HTERT RPE-1 (cell line): ENCODE data around the gene TIFAB.

ENCODE experiments used
- in situ Hi-C: fragments of 300-500 bp; cut with MboI; formaldehyde crosslinking; loops from 4 replicates; pipeline ENCODE4 v1.14.3; 2020; ENCODE audit warnings: low sequenced_read_pairs

The TIFAB gene

DNA sequence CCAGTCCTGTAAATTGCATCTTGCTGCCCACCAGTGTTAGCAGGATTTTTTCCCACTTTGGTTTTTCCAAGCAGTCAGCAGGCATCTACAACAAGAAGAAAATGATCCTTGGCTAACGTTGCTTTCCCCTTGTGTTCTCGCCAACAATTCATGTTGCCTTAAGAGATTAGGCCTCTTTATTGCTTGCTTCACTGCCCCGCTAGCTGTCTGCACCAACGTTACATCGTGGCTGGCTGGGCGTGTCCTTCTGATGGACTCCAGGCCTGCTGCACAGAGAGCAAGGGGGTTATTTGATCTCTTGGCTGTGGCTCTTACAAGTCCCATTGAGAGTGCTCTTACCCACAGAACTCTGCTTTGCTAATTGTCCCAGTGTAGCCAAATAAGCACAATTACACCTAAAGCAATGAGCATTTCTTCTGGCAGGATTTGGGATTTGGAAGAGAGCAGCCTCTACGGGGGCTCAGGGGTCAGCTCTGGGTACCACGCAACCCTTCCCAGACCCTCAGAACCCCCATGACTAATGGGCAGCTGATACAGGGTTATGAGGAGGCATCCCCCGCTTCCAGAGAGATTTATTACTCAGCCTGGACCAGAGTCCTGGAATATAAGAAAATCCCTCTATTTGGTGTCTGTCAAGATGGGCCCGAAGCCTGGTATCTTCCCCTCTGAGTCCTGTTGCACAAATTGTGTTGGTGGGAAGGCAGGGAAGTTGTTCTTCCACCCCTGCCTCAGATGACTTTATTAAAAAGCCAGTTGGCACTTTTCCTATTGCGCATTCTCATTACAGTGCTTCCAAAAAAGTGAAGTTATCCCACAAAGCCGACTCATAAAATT, 22.6 kb downstream of the TIFAB start:
- in situ Hi-C loops: no loop called here

DNA sequence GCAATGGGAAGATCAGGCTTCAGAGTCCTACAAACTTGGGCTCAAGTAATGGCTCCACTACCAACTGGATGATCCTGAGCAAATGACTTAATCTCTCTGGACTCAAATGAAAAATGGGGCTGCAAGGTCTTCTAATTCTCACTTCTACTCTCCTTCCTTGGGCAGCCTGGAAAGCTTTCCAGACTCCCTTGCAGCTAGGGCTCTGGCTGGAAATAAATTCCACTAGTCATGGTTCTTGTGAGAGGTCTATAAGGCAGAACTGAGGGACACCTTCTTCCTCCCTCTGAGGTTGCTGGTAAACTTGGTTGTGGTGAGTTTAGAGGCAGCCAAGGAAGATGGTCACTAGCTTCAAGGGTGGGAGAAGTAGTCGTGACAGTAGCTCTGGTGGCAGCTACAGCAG, 23.6 kb downstream of the TIFAB start:
- in situ Hi-C loops: no loop called here

DNA sequence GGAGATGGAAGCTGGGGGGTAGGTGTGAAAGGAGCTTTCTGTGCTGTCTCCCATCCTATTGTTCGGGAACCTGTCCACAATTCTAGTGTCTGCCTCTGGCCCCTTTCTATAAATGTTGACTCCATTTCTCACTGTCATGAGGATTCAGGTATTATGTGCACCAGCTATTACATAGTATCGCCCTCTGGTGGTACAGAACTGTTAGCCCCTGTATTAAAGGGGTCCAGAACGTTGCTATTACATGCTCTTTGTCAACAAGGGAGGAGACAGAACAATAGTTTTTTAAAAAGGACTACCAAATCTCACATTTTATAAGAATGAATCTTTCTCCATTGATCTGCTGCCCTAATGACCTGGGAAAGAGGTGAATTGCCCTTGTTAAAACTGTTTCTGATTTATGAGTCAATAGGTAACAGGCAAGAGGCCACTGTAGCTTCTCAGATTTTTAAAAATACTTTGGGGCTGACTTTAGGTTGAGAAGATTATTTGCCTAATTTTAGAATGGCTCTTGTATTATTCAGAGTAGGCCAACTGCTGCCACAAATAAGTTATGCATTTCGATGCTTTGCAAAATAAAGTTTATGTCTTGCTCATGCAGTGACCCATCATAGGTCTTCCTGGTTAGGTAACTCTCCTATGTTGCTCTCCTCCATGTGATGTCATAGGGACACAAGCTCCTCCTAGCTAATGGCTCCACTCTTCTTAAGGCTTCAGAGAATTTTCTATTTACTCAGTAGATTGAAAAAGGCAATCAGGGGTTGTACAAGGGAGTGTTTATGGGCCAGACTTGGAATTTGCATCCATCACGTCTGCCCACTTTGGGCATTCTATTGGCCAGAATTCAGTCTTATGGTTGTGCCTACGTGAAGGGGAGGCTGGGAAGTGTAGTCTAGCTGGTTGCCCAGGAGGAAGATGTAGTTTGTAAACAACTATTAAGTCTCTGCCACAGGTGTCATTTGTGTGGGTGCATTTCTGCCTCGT, 25.8 kb downstream of the TIFAB start:
- in situ Hi-C loops: no loop called here

DNA sequence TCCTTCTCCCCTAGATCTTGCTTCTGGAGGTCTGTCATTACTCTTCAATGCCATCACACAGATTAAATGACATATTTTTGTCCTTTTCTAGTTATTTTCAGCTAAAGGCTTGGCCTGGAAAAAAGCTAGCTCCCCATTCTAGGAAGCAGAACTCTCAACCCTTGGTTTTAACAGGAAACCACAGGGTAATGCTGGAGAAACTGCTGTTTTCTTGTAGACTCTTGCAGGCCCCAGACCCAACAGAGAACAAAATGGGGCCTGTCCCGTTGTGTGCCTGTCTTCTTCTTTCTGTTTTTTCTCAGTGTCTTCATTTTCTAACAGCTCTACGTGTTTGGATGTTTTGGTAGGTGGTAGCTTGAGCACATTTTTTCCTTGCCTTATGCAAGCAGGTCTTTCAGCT, 26.5 kb downstream of the TIFAB start:
- in situ Hi-C loops: no loop called here

DNA sequence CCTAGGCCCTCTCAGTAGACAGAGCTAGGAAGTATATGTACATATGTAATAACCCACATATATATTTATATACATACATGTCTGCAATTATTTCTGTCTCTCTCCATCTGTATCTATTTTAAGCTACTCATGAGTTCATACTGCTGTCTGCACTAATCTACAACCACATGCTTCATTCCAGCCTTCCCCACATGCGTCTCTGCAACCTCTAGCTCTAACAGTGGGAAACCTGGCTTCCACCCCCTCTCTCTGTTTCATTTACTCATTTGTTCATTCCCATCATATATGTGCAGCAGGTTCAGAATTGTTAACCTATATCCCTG, 28.3 kb downstream of the TIFAB start:
- in situ Hi-C loops: no loop called here

DNA sequence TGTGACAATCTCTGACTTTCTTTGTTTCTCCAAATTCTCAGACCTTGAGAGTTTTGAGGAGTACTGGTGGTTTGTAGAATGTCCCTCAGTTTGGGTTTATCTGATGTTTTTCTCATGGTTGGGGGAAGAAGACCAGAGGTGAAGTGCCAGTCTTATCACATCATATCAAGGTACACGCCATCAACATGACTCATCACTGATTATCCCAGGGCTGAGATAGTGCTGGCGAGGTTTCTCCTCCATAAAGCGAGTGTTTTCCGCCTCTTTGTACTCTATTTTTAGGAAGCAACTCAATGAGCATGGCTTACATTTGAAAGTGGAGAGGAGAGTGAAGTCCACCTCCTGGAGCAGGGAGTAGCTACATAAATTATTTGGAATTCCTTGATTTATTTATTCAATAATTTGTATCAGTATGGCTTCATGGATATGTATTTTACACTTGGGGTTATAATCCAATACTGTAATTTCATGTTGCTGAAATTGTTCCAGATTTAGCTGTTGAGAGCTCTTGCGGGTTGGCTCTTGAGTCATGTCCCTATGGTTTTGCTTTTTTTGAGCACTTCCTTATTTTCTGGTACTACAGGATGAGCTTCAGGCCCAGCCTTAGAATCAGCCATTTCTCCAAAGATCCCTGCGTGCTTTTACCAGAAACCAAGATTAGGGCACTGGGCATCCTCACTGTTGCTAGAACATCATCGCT, 28.9 kb downstream of the TIFAB start:
- in situ Hi-C loops: no loop called here

DNA sequence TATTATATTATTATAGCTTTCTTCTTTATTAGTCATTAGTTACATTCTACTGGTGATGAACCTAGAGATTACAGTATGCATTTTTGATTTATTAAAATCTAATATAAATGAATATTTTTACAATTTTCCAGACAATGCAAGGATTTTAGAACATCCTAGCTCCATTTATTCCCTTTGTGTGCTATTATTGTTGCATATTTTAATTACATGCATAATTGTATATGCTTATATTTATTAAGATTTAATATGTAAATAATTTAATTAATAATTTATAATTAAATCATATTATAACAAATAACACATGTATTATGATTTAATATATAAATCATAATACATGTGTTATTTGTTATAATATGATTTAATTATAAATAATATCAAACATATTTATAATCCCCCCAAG, 29.7 kb downstream of the TIFAB start:
- in situ Hi-C loops: no loop called here

DNA sequence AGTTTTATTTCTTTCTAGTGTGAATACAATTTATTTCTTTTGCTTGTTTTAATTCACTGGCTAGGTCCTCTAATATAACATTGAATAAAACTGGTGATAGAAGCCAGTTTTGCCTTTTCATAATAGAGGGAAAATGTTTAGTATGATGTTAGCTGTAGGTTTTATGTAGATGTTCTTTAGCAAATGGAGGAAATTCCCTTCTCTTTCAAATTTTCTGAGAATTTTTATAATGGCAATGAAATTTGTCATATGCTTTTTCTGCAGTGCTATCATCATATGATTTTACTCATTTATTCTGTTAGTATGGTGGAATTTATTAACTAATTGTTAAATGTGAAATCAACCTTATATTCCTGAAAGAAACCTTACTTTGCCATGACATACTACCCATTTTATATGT, 35.1 kb downstream of the TIFAB start:
- in situ Hi-C loops: no loop called here

DNA sequence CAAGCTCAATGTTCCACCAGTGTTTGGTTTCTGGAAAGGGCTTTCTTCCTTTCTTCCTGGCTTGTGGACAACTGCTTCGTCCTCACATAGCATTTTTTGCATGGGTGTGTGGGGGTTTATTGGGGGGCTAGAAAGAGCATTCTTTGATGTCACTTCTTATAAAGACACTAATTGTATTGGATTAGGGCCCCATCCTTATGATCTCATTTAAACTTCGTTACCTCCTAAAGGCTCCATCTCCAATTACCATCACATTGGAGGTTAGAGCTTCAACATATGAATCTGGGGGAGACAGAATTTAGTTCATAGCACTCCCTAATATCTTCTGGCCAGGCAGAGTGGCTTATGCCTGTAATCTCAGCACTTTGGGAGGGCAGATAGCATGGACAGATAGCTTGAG, 47.1 kb downstream of the TIFAB start:
- in situ Hi-C loops: no loop called here

DNA sequence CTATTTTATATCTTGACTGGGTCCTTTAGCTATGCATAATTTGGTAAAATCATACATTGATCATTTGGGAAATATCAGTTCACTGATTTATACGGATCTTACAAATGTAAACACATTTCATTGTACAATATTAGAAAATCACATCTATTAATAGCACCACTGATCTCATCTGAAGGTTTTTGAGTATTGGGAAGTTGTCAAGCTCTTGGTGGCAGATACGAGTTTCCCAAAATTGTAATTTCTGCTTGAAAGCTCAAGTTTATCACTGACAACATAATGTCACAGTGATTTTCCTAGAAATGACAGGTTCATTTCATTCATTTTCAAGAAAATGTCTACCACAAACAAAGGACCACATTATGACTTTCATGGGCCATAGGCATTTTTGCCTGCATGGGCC, 50.1 kb downstream of the TIFAB start:
- in situ Hi-C loops: no loop called here

DNA sequence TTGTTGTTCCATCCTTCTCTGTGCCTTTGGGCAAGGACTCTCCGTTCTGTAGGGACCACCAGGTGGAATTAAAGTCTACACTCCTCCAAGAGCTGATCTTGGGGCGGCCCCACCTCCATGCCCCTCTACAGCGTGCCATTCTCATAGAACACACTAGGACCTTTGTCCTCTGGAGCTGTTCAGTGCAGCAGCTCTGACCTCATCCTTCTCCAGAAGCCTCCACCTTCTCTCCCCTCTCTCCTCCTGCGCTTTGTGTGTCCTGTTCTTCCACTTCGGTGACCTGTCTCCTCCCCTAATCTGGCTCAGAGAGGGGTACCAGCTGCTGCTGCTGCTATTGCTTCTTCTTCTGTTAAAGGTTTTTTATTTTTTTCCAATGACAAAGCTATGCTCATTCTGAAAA, 51.3 kb downstream of the TIFAB start:
- in situ Hi-C loops: no loop called here

DNA sequence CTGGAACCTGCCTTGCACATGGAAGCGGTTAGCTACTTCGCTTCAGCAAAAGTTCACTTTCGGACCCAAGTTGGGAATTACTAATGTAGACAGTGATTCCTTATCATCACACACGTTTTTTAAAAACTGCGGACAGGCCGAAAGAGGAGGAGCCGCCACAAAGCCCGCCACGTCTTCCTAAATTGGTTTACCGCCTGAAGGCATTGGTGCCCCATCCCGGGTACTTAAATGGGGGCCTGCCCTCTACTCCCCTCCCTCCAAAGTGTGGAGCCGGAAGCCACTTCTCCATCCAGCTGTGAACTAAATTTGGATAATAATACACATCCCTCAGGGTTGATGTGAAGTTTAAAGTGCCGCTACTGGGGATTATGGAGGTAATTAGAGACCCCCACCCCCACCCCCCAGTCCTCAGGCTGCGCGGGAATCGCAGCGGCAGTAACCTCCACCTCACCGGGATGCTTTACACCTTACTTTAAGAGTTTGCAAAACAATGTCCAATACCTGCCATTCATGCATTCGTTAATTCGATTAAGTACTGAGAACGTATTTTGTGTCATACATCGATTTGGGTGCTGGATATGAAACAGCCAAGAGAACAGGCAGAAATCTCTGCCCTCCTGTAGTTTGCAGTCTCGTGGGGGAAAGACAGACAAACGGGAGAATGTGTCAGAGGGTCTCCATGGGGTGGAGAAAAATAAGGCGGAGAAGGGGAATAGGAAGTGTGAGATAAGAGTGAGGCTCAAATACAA, 52.2 kb downstream of the TIFAB start:
- in situ Hi-C loops: no loop called here

DNA sequence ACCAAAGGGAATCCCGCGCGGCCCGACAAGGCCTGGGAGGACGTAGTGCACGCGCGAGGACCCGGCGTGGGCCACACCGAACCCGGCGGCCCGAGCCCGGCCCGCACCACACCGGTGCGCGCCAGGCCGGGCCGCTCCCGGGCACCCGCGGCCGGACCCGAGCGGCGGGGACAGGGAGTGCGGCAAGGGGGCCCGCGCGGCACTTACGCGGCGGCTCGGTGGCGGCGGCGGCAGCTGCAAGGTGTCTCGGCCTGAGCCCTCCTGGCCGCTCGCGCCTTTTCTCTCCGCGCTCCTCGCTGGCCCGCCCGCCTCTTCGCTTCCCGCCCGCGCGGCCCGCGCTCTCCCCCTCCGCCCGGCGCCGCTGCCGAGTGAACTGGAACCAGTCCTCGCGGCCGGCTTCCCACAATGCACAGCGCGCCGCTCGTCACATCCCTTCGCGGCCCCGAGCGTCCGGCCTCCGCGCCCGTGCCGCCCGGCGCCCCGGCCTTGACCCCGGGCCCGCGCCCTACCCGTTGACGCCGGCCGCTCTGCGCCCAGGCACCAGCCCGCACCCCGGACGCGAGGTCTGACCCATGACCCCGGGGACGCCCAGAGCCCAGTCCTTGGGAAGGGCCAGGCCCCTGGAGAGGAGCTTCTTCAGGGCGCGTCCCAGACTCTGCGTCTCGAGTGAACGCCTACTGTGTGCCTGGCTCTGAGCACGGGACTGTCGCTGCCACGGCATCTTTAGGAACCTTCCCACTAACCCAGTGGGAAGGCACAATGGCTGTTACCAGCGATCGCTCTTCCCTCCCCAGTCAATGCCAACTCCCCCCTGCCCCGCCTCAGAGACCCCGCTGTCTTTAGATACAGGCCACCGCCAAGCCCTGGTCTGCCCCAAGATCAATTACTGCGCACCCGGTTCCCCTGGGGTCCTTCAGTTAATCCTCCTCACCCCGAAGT, 53.0 kb downstream of the TIFAB start, which contains the start of gene MACROH2A1:
MACROH2A1 (minus strand) TSS at position 377 of the 939 bp plus-strand sequence. CDS start 10,138 bp downstream, outside the sequence.
- in situ Hi-C loops: no loop called here

DNA sequence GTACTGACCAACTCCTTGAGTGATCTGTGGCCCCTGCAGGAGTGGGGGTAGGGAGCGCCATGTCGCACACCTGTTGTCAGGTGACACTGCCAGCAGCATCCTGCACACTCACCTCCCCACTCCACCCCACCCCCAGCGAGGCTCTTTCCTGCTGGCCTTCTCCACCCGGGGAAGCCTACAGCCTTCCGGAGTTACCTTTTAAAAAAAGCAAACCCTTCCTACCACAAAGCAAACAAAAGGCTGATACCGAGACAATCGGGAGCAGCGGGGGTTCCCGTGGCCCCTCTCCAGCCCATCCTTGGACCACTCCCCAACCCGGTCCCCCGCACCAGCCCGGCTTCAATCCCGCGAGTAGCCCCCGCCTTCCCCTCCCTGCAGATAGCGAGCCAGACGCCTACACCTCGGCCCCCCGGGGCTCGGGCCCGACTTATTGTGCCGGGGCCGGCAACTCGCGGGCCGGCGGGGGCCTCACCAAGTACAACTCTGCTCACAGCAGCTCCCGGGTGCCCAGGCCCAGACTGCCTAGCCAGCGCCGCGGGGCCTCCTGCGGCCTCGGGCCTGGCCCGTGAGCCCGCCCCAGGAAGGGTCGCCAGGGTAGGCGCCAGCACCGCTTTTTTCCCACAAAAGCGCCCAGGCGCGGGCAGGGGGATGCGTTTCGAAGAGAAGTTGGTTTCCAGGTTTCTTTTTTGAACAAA, 53.8 kb downstream of the TIFAB start:
- in situ Hi-C loops: no loop called here
